ENCODE measurements around the gene MICAL3.

MICAL3 gene

DNA sequence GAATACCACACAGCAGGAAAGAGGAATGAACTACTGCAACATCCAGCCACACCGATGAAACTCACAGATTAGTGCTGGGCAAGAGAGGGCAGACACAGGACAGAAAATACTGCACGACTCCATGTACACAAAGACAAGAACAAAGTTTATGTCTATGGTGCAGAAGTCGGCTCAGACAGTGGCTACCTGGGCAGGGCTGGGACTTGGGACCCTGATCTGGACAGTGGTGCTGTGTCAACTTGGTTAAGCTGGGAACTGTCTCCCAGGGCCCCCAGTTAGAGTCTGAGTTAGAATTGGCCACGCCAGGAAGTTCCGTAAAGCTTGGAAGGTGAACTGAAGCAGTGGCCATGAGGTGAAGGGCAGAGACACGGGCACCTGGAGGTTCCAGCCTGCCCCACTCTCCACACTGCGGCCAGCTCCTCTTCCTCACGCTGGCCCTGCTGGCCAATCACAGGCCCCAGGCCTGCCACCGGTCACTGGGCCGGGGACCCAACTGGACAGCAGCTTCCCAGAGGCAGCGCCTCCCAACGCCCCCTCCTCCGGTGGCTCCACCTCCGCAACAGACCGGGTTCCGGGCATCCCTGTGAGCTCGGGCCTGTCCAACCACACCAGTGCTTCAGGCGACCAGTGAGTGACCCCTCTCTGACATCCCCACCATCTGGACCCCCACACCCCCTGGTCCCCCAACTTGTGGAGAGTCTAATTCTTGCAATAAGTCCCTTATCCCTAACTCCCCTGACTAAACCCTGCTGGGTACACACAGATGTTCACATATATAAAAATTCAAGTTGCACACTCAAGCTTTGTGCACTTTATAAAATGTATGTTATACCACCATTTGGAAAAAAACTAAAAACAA, 93.7 kb downstream of the MICAL3 start:
- no peak for DNase-seq (ENCODE audit: low read depth in 2 of 2)

DNA sequence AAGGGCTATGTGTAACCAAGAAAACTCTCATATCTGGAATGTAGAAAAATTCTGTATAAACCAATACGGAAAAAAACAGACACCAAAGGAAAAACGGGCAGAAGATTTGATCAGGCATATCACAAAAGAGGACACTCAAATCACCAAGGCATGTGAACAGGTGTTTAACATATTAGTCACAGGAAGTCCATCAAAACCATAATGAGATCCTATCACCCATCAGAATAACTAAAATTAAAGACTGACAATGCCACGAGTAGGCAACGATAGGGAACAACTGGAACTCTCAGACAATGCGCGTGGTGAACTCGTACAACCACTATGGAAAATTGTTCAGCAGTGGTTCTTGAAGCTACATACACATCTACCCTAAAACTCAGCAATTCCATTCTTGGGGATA, 94.5 kb downstream of the MICAL3 start:
- DNase-seq (ENCODE audit: low read depth in 2 of 2) = no peak

GRCh38 chr22:17928391-17928790, 96.0 kb downstream of the MICAL3 start:
- DNase-seq (ENCODE audit: low read depth in 2 of 2) = no peak

DNA sequence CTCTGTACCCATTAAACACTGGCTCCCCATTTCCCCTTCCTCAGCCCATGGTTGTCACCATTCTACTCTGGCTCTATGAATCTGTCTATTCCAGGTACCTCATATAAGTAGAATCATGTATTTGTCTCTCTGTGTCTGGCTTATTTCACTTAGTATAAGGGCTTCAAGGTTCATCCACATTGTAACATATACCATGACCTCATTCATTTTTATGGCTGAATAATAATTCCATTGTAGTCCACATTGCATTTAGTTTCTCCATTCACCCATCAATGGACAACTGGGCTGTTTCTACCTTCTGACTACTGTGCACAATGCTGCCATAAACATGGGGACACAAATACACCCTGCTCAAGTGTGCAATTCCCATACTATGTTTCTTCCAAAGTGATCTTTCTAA, 97.3 kb downstream of the MICAL3 start:
- no peak for DNase-seq (ENCODE audit: low read depth in 2 of 2)

- no peak for DNase-seq (ENCODE audit: low read depth in 2 of 2)
Measured at GRCh38 chr22:17926516-17926915, 97.8 kb downstream of the MICAL3 start.

GRCh38 chr22:17925431-17925841, 98.9 kb downstream of the MICAL3 start:
- no peak for DNase-seq (ENCODE audit: low read depth in 2 of 2)

GRCh38 chr22:17924735-17925364, 99.5 kb downstream of the MICAL3 start:
- no peak for DNase-seq (ENCODE audit: low read depth in 2 of 2)

DNA sequence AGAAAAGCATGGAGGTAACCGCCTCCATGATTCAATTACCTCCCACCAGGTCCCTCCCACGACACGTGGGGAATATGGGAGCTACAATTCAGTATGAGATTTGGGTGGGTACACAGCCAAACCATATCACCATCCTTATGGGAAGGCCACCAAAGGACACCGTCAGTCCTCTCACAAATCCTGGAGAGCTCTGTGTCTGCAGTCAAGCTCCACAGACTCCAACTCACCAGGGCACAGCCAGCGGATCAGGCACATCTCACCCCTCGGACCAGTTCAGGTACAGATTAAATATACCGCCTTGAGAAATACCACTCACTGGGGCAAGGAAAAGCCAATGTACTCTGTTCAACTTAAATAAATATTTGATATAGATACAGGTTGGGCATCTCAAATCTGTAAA, 100.3 kb downstream of the MICAL3 start:
- DNase-seq (ENCODE audit: low read depth in 2 of 2) = no peak

GRCh38 chr22:17922925-17923903, 101.1 kb downstream of the MICAL3 start:
- no peak for DNase-seq (ENCODE audit: low read depth in 2 of 2)

- DNase-seq (ENCODE audit: low read depth in 2 of 2) = no peak
Measured at GRCh38 chr22:17921871-17922821, 102.2 kb downstream of the MICAL3 start.

GRCh38 chr22:17920992-17921650, 103.2 kb downstream of the MICAL3 start:
- no peak for DNase-seq (ENCODE audit: low read depth in 2 of 2)

GRCh38 chr22:17920145-17920605, 104.2 kb downstream of the MICAL3 start:
- no peak for DNase-seq (ENCODE audit: low read depth in 2 of 2)

DNA sequence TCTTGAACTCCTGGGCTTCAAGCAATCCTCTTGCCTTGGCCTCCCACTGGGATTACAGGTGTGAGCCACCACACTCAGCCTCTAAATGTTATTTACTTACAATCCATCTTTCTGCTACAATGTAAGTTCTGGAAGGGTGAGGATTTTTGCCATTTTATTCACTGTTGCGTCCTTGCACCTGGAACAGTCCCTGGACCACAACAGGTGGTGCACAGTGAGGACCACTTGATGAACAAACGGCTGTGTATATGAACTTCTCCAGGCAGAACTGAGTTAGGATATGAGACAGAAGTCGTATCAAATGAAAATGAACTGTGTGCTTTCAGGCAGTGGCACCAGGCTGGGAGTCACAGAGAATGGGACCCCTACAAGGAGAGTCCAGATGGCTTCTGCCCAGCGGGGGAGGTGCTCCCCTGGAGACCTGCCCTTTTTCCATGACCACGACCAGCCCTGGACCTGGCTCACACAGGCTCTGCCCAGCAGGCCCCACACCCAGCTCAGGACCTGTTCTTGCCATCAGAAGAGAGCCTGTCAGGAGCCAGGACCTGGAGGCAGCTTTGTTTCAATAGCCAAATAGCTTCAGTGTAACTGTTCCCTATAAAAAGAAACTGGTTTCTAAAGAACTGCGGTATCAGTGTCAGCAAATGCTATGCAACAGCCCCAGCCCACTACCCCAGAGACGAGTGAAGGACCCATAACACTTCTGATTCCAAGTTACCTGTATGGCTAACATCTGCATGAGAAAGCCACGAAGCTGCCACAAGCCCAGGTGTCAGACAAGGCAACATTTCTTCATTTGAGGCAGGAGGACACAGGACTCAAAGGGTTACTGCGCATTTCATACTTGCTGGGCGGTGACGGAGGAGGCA, 104.9 kb downstream of the MICAL3 start:
- DNase-seq (ENCODE audit: low read depth in 2 of 2) = no peak

GRCh38 chr22:17918840-17919239, 105.5 kb downstream of the MICAL3 start:
- DNase-seq (ENCODE audit: low read depth in 2 of 2) = no peak

DNA sequence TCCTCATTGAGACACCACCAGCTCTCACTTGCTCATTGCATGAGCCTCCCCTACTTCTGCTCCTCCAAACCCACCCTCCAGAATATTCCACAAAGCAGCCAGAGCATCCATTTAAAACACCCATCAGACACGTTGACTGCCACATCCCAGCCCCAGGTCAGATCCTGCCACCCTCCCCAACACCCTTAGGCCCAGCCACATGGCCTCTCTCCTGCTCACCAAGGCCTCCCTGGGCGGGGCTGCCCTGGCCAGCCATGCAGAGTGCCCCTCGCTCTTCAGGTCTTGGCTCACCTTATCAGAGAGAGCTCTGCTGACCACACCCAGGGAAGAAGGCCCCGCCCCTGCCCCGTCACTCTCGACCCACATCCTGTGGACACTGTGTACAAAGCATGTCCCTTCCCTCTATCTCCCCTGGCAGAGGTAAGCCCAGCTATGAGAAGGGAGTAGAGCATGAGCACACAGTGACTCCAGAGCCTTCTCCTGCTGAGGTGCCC, 106.8 kb downstream of the MICAL3 start:
- no peak for DNase-seq (ENCODE audit: low read depth in 2 of 2)

- no peak for DNase-seq (ENCODE audit: low read depth in 2 of 2)
Measured at GRCh38 chr22:17916226-17916889, 108.0 kb downstream of the MICAL3 start.

GRCh38 chr22:17915676-17916075, 108.7 kb downstream of the MICAL3 start:
- DNase-seq (ENCODE audit: low read depth in 2 of 2) = no peak

GRCh38 chr22:17915188-17915587, 109.2 kb downstream of the MICAL3 start:
- DNase-seq (ENCODE audit: low read depth in 2 of 2) = no peak

DNA sequence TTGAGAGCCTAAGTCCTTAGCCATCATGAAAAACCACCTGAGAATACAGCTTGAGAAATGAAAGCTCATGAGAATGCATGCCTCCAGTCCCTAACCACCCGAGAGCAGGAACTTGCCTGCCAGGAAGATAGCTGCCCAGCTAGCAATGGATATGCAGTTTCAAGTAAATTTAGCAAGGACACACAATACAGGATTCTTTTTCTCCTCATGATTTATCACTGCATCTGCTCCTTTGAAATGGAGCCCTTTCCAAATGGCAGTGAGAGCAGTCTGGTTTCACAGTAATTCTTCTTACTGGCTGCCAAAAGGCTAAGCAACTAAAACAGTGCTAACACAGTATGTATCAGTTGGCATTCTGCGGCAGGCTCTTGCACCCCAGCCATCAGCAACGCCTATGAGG, 109.9 kb downstream of the MICAL3 start:
- no peak for DNase-seq (ENCODE audit: low read depth in 2 of 2)

All from stimulated activated CD8-positive, alpha-beta memory T cell treated with anti-CD3 and anti-CD28 coated beads, Interleukin-7, amount 100 ng/mL, for 4 hours (primary cell).